NCI-H774 (cell line): ENCODE results near the gene OR10A3.

Experiments used
- DNase-seq: peaks from one replicate; lab custom pipeline; 2025; lab: John Stamatoyannopoulos, UW

The OR10A3 gene

DNA sequence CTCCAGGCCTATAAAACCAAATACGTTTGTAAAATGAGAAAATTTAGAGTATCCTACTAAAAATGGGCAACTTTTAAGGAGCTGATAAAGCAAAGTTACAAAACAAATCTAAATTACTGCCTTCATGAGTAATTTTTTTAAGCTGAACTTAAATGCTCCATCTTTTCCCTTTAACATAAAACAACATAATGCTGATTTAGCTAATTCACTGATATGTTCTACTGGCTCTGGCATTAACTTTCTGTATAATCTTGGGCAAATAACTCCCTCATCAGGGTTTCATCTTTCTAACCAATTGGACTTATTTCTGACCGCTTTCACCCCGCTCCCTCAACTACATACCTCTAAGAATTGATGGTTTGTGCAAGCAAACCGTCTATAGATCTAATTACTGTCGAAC lies 362 bp downstream of the OR10A3 start:
- DNase-seq: no peak

DNA sequence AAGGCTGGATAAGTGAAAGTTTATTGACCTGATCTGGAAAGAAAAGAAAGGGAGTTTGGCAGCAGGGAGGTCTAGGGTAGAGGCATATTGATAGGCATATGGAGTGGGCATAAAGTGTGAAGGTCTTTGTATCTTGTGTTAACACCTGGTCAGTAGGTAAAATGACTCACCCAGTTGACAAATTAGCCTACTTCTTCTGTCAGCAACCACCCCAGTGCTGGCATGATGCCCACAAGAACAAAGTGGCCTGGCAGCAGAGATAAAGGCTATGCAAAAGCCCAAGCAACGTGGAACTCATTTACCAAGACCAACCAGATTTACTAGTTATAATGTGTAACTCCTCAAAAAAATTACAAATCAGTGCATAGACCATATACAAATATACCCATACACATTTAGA lies 4.9 kb downstream of the OR10A3 start:
- no peak for DNase-seq

DNA sequence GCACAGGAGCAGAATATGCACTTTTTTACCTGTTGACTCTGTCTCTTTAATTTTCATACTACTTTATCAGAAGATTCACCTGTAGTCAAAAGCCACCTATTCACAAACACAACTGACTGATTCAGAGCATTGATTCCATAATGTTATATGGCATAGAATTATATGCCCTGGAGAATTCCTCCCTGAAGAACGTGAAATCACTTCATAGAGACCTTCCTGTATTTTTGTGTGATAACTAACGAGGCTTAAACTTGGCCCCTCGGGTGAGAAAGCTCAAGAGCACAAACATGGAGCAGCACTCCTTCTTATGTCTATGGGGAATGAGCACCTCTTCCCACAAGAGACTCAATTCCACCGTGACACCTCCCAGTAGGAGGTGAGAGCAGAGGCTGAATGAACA lies 10.3 kb downstream of the OR10A3 start, which contains the start of gene OR10A6:
OR10A6 (minus strand) TSS at position 101 of the 400 bp plus-strand sequence. CDS start 2,606 bp downstream, outside the sequence.
- DNase-seq: no peak

DNA sequence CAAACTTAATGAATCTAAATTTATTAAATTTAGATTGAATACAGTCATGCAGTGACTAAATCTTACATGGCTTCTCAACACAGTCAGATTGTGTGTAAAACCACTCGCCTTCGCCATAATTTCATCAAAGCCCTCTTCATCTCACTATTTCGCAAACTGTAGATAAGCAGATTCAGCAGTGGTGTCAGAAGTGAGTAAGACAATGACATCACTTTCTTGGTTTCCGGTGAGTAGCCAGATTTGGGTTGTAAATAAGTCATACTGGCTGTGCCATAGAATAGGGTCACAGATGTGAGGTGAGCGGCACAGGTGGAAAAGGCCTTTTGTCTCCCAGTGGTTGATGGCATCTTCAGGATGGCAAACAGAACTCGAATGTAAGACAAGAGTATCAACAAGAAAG lies 13.9 kb downstream of the OR10A3 start:
- no peak for DNase-seq

DNA sequence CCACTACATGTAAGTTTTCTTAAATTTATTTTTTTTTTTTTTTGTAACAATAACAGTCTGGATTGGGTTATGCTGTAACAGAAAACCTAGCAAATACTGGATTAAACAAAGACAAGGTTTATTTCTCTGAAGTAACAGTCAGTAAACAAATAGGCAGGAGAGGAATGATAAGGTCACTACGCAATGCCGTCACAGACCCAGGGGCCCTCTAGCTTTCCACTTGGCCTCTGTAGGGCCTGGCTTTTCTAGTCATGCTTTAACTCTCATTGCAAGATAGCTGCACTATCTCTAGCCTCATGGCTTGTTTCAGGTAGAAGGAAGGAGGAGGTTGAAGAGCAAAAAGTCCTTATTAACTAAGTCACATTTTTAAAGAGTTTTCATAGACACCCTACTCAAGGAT lies 17.0 kb downstream of the OR10A3 start:
- no peak for DNase-seq

DNA sequence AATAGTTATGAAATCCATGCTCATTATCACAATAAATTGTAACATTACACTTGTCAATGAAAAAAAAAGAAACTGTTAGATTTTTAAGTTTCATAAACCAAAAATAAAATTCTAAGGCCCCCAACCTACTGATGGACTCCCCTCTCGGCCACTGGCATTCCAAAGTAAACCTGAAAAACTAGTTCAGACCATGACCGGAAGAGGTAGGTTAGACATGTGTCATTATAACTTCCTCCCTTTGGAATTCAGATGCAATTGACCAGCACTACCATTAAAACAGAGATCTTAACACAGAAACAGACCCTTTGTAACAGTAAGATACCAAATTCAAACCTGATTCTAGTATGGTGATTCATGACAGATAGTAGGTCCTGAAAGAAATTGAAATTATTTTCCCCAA lies 23.4 kb downstream of the OR10A3 start:
- no peak for DNase-seq

DNA sequence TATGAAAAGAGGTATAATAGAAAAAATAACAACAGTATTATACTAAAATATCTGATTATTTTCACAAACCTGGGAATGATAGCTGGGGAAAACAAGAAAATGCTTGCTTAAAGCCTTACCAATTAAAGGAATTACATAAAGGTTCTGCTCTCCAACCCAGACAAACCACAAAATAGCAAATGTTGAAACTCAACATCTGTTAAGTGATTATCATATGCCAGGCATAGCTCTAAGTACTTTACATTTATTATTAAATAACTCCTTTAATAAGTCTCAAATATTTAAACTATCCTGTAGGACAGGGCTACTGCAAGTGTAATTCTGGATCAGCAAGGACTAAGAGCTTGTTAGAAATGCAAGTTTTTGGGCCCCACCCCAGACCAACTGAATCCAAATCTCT lies 30.5 kb downstream of the OR10A3 start:
- no peak for DNase-seq

DNA sequence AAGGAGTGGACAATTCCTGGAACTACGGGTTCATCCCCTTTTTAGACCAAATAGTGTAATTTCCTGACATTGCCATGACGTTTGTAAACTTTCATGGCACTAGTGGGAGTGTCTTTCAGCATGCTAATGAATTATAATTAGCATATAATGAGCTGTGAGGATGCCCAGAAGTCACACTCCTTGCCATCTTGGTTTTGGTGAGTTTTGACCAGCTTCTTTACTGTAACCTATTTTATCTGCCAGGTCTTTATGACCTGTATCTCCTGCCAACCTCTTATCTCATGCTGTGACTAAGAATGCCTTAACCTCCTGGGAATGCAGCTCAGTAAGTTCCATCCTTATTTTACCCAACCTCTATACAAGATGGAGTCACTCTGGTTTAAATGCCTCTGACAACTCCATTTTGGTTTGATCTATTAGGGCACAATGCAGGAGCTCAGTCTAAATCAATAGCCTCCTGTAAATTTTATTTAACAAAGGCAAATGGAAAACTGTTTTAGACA lies 31.2 kb downstream of the OR10A3 start:
- DNase-seq: no peak

DNA sequence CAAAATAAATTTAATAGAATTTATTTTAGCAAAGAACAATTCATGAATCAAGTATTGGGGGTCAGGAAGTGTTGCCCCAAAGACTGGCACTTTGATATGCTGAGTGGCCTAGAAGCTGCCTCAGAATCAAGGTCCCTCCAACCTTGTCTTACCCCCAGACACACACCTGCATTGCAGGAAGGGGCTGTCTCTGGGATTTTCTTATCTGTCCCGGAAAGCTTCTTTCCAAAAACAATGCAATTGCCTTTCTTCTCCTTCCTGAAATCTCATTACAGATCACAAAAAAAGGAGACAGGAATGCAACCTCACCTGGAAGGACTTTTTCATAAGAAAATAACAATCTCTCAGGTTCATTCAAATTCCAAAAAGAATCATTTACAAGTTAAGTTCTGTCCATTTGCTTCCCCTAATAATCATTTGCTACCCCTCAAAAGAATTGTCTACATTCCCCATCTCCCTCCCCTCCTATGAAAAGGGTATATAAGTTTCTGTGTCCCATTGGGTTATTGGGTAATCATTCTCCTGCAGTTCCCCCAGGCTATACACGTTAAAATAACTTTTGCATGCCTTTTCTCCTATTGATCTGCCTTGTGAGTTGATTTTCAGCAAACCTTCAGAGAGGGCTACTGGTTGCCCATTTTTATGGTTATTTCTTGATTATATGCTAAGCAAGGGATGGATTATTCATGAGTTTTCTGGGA lies 31.8 kb downstream of the OR10A3 start:
- DNase-seq: no peak

DNA sequence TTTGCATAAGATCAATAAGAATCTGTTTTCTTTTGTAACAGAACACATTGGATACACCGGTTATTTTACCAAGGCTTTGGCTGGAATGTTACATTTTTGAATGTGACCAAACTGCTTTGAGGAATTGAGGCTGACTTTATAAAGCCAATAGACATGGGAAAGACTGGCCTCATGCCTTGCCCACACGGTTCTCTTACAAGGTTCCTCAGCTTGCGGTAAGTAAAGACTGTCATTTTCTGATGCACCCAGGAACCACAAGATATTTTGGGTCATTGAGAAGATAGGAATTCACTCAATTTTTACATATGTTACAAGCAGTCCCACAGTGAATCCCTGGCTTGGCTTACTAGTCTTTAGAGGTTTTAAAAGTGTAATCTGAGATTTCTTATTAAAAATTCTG lies 34.4 kb downstream of the OR10A3 start:
- no peak for DNase-seq

DNA sequence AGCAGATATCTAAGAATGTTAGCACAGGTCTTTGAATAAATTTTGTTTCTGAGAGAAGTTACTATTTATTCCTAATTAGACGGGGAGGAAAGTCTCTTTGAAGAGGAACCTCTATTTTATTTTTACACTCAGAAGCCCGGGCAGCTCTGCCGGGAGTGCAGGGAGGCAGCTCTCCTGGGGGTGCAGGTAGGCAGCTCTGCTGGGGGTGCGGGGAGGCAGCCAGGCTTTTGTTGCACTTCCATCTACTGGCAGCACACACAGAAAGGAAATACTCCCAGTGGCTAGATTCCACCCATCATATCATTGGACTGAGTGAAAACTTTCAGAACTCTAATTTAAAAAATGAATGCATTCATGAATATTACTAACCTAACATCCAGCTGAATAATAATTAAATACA lies 35.0 kb downstream of the OR10A3 start:
- DNase-seq: no peak

DNA sequence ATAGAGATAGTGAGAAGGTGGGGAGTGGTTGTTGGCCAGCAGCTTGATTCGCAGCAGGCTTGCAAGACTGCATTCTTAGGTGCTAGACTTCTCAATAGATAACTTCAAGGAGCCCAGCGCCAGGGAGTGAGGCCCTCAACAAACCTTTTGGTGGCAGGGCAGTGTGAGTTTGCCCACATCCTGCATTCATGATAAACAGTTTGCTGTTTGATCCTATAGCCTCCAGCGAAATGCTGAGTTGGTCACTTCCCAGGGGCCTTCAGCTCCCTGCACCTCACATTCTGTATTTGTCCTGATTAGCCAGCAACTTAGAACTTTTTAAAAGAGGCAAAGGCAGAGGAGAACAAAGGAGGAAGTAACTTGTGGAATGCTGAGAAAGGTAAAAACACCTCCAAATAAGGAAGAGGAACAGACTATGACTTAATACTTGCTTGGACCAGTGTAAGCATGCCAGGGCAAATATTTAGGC lies 35.5 kb downstream of the OR10A3 start:
- DNase-seq: no peak

DNA sequence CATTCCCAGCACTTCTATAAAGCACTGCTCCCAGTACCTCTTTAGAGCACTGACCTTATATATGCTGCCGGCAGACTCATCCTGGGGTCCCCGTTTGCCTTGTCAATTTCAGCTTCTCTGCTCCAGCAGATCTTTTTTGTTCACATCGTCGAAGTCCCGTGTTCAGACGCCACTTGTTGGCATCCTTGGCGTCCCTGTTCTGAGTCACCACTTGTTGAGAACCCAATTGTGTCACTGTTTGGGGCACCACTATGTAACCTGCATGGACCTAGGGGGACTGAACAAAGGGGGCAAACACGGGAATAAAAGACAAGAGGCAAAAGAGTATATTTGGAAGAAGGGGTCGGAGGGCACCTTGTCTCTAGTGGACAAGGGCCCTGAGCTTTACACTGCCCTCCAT lies 36.0 kb downstream of the OR10A3 start:
- DNase-seq: no peak

DNA sequence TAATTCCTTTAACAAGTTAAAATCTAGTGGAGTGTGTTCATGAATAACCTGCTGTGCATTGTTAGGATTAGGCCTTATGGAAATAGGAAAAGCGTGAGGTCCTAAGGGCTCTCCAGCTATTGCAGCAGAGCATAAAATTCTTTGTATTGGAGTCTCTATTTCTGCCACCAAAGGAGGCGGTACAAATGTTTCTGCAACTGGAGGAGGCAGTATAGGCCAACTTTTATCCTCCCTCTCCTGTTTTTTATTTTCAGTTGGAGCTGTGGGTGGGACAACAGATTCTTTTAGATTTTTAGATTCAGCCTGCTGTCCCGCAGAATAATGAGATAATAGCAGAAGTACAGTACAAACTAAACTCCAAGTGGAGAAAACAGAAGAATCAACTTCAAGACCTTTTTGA lies 36.6 kb downstream of the OR10A3 start:
- DNase-seq: no peak

DNA sequence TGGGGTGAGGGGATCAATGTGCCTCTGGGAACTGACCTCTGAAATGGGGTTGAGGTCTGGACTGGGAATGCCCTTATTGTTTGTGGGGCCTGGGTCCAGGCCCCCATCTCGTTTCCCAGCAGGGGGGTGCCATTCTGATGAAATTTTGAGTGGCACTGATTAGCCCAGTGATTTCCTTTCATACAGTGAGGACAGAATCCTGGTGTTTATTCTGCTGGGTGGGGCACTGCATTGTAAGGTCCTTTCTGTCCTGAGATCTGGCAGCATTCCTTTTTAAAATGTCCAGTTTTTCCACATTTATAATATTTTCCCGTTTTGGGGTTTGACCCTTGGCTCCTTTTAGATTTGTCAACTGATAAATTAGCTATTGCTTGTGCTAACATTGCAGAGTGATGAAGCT lies 37.6 kb downstream of the OR10A3 start:
- DNase-seq: no peak

DNA sequence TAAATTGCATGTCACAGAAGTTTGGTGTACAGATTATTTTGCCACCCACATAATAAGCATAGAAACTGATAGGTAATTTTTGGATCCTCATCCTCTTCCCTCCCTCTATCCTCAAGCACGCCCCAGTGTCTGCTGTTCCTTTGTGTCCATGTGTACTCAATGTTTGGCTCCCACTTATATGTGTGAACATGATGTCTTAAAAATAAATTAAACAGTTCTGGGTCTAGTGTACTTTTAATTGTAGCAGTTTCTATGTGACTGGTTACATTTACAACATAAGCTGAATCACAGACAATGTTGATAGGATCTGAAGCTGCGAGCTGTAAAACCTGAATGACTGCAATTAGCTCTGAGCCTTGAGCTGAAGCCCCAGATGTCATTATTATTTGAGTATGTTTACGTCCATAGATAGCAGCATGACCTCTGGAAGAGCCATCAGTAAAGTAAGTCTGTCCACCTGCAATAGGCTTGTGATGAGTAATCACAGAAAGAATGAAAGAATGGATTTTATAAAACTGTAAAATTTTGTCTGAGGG lies 40.1 kb downstream of the OR10A3 start:
- peak; percentile 2 for DNase-seq

DNA sequence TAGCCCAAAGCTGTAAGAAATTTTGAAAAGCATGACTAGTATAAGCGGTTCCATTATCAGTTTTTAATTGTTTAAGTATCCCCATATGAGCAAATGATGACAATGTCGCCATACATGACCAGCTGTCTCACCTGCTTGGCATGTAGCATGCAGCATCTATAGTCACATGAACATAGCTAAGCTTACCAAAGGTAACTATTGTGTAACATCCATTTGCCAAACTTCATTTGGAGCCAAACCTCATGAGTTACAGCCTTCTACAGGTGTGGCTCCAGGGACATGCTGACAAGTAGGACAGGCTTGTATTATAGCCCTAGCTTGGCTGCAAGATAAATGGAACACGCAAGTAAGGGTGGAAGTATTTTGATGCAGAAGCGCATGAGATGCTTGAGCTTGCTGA lies 40.8 kb downstream of the OR10A3 start:
- no peak for DNase-seq

DNA sequence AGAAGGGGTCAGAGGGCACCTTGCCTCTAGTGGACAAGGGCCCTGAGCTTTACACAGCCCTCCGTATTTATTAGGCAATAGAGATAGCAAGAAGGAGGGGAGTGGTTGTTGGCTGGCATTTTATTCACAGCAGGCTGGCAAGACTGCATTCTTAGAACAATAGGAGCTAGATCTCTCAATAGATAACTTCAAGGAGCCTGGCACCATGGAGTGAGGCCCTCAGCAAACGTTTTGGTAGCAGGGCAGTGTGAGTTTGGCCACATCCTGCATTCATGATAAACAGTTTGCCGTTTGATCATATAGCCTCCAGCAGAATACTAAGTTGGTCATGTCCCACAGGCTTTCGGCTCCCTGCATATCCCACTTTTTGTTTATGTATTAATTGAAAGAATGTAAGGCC lies 42.1 kb downstream of the OR10A3 start:
- no peak for DNase-seq

DNA sequence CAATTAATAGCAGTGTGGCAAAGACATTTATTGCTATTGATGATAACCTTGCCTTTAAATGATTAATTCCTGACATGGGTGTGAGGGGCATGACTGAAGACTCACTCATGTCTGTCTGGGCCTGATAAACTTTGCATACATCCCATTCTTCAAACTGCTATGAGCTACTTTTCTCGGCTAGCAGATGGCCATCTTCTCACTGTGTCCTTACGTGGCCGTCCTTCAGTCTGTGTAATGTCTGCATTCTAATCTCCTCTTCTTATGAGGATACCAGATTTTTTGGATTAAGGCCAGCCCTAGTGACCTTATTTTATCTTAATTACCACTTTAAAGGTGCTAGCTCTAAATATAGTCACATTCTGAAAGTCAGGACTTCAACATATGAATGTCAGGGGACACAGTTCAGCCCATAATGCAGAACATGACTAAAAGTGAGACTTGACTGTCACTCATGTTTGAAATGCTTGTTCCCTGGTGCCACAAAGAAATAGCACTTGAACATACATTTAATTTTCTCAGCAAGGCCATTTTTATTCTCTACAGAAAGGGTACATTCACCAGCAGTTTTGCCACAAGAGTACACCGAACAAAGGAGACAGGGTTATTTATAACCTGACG lies 42.7 kb downstream of the OR10A3 start:
- DNase-seq: no peak

DNA sequence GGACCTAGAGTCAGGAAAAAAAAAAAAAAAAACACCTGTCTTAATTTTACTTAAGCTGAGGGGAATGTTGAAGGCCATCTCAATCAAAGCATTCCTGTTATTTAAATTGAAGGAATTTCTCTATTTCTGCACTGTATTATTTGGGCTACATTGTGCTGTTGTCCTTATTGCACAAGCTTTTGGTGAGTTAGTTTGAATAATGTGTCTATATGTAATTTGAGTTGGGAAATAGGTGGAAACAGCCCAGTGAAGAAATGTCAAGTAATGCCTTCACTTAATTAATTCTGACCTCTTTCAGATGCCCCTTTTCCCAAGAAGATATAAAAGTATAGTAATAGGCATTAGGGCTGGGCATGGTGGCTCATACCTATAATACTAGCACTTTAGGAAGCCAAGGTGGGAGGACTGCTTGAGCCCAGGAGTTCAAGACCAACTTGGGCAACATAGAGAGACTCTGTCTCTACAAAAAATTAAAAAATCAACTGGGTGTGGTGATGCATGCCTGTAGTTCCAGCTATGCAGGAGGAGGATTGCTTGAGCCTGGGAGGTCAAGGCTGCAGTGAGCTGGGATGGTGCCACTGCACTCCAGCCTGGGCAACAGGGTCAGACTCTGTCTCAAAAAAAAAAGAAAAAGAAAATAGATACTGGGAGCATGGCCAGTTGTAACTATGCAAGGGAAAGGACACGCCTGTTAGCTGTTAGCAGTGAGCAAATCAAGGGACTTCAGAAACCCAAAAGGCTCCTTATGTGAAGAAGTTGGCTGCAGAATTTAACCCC lies 45.3 kb downstream of the OR10A3 start:
- no peak for DNase-seq

DNA sequence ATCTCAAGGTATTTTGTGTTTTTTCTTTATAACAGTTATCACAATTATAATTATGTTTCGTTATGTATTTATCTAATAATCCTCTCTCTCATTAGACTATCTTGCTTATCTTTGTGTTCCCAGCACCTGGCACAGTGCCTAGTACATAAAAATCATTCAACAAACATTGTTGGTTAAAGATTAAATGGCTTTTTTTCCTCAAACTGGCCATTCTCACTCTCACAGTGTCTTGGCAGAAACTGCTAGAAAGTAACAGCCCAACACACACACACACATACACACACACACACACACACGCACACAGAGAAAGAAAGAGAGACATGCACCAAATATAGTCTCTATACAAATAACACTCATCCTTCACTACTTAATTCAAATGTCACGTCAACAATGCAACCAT lies 47.3 kb downstream of the OR10A3 start:
- DNase-seq: no peak

DNA sequence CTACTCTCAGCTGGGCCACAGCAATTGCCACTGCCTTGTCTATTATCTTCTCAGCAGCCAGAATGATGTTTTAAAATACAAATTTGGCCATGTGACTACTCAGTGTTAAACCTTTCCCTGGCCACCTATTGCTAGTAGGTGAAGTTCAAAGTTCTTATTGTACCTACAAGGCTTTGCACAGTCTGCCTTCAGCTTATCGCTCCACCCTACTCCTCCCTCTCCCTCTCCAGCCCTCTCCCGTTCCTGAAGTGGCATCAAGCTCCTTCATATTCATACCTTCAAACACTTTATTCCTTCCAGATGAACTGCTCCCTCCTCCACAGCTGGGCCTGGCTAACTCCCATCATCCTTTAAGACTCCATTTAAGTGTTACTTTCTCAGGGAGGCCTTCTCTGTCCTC lies 47.7 kb downstream of the OR10A3 start:
- DNase-seq: no peak

DNA sequence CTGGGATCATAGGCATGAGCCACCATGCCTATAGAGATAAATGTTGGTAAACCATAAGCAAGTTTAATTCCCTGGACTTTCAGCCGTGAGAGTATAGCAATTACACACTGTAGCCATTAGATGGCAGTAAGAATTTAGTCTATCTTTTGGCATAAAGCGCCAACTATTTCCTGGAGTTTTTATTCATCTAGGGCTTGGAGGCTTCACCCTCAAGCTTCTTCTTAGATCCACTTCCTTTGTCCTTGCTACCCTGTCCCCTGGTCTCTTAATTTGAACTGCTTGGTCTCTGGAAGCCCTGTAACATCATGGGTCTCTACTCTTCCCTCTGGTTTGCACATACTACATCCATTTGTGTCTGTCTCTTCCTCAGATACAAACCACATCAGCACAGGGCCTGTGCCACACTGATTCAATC lies 48.7 kb downstream of the OR10A3 start:
- DNase-seq: peak; percentile 27
